Measurements from ENCODE around the gene FERD3L. TPM values are rescaled to one million over a fixed set of nuclear protein-coding genes. Genes with fewer than 3 reads are reported as not detected.

The FERD3L gene
- total RNA-seq, 1 experiment from 2014 or later, result not detected

GRCh38 chr7:19119870-19120486 is 25.2 kb downstream of the FERD3L start:
- Histone ChIP-seq H2AFZ (ENCODE audit: low read length) (no peak overlapping the region), H3T11ph (ENCODE audit: low read length) (no peak overlapping the region), H3K14ac (ENCODE audit: insufficient read depth, low read length) (no peak overlapping the region), H2BK12ac (ENCODE audit: insufficient read length, low read depth, low read length) (no peak overlapping the region), H3K4me1 (ENCODE audit: insufficient read depth, low read length) (0 out of 2 replicates have a peak, but pooled peaks cover 2% of the 10 kb centered on the region), H3K23me2 (ENCODE audit: insufficient read length, low read depth, low read length, poor library complexity, severe bottlenecking) (peaks cover 25% of the 10 kb centered on the region), H4K91ac (ENCODE audit: insufficient read length, low read depth, low read length) (no peak overlapping the region), H2AK5ac (ENCODE audit: insufficient read length, low read length) (no peak overlapping the region), H2BK120ac (ENCODE audit: low read depth, low read length, poor library complexity, severe bottlenecking) (no peak overlapping the region), H3K27me3 (ENCODE audit: insufficient read depth, low read length) (peaks cover 48% of the 10 kb centered on the region), H4K20me1 (ENCODE audit: control insufficient read depth, insufficient read depth, insufficient read length) (no peaks in the 10 kb centered on the region), H4K5ac (ENCODE audit: insufficient read length, low read depth, low read length) (no peak overlapping the region), H3K79me1 (ENCODE audit: insufficient read depth, low read depth, low read length, poor library complexity, severe bottlenecking) (no peaks in the 10 kb centered on the region), H3K56ac (ENCODE audit: insufficient read length, low read depth, low read length) (no peak overlapping the region), H3K4me2 (ENCODE audit: insufficient read depth, insufficient read length, low read length) (peak overlapping the region; percentile 57), H3K23ac (ENCODE audit: insufficient read length, low read depth, low read length) (no peak overlapping the region), H2BK5ac (ENCODE audit: insufficient read length, low read length) (no peak overlapping the region), H4K8ac (replicated peaks; ENCODE audit: insufficient read length, low read depth, low read length) (no peak overlapping the region), H2BK15ac (ENCODE audit: low read depth, low read length) (no peak overlapping the region), H3K27ac (ENCODE audit: insufficient read length, low read depth, low read length) (no peak overlapping the region), H3K18ac (ENCODE audit: insufficient read length, low read depth, low read length) (no peak overlapping the region), H3K4ac (ENCODE audit: low read depth, low read length) (no peak overlapping the region), H3K9me3 (ENCODE audit: control insufficient read depth, low read depth, low read length) (no peaks in the 10 kb centered on the region), H3K9ac (ENCODE audit: extremely low read depth, insufficient read length, low read length) (no peak overlapping the region), H3K79me2 (ENCODE audit: insufficient read depth, low read length) (no peaks in the 10 kb centered on the region), H2BK20ac (ENCODE audit: low read depth, low read length, poor library complexity, severe bottlenecking) (no peak overlapping the region)
- TF ChIP-seq, protein P1, sequence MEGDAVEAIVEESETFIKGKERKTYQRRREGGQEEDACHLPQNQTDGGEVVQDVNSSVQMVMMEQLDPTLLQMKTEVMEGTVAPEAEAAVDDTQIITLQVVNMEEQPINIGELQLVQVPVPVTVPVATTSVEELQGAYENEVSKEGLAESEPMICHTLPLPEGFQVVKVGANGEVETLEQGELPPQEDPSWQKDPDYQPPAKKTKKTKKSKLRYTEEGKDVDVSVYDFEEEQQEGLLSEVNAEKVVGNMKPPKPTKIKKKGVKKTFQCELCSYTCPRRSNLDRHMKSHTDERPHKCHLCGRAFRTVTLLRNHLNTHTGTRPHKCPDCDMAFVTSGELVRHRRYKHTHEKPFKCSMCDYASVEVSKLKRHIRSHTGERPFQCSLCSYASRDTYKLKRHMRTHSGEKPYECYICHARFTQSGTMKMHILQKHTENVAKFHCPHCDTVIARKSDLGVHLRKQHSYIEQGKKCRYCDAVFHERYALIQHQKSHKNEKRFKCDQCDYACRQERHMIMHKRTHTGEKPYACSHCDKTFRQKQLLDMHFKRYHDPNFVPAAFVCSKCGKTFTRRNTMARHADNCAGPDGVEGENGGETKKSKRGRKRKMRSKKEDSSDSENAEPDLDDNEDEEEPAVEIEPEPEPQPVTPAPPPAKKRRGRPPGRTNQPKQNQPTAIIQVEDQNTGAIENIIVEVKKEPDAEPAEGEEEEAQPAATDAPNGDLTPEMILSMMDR (conservative IDR thresholded peaks at IDR 0.05), result no peak
- no CpG with 5 or more reads among the region's 10 CpGs for WGBS (ENCODE audit: extremely low coverage, insufficient read length, low lambda C conversion rate)
- Mint-ChIP-seq H3K9me3 (no peaks in the 10 kb centered on the region; a peak in 1 of 5 replicates), H3K4me1 (peaks cover 24 to 36% of the 10 kb centered on the region in 2 experiments), H3K36me3 (ENCODE audit: insufficient read depth in 1 of 3, low read depth in 3 of 3) (no peaks in the 10 kb centered on the region), H3K27me3 (ENCODE audit: low read depth) (peaks cover 78% of the 10 kb centered on the region), H3K27ac (no peak overlapping the region), H3K4me3 (peak overlapping the region in 1 of 2 experiments; percentile 36; a peak in 2 of 5 replicates)
- no peak for DNase-seq

Data from H9 (cell line).